ENCODE data around the gene INCENP.

INCENP gene

DNA sequence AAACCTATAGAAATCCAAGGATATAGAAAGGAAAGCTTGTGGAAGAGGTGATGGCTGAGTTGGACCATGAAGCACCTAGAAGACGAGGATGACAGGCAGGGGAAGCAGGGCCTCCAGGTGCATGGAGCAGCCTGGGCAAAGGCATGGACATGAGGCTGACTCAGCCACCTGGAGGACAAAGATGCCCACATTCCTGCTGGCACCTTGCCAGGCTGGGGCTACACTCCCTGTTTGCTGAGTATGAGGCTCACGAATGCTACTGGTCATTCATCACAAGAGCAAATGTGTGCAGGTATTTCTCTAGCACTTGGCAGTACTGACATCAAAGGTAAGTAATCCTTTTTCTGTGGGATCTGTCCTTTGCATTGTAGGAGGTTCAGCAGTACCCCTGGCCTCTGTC, 77.6 kb downstream of the INCENP start:
- TF ChIP-seq, protein P1, sequence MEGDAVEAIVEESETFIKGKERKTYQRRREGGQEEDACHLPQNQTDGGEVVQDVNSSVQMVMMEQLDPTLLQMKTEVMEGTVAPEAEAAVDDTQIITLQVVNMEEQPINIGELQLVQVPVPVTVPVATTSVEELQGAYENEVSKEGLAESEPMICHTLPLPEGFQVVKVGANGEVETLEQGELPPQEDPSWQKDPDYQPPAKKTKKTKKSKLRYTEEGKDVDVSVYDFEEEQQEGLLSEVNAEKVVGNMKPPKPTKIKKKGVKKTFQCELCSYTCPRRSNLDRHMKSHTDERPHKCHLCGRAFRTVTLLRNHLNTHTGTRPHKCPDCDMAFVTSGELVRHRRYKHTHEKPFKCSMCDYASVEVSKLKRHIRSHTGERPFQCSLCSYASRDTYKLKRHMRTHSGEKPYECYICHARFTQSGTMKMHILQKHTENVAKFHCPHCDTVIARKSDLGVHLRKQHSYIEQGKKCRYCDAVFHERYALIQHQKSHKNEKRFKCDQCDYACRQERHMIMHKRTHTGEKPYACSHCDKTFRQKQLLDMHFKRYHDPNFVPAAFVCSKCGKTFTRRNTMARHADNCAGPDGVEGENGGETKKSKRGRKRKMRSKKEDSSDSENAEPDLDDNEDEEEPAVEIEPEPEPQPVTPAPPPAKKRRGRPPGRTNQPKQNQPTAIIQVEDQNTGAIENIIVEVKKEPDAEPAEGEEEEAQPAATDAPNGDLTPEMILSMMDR (IDR thresholded peaks at IDR 0.05; ENCODE audit: low read depth, low read length, missing control alignments) = no peak
- no peak for DNase-seq (ENCODE audit: low read depth)
- H3K4me3 ChIP-seq (ENCODE audit: low read depth, low read length) = no peak overlapping the region
- in situ Hi-C loops (cut with HindIII; ENCODE audit: low sequenced_read_pairs) = no loop called here
